Neural crest cell (in vitro differentiated cells): ENCODE data around the gene CDYL. TPM values are rescaled to one million over a fixed set of nuclear protein-coding genes. Genes with fewer than 3 reads are reported as not detected.

Source experiments
- DNase-seq: peaks from one replicate; pipeline ENCODE4 v3.0.0; 2021; ENCODE audit warnings: low read depth, mixed read lengths, low spot score
- H3K27ac Mint-ChIP-seq: one replicate; pipeline ENCODE4 v1.8.0; 2021; ENCODE audit warnings: mild to moderate bottlenecking, mixed read lengths; ENCODE audit not compliant: unreplicated experiment
- H3K27me3 Mint-ChIP-seq: 2 replicates; pipeline ENCODE4 v1.8.0; 2021; ENCODE audit warnings: low read depth, mild to moderate bottlenecking, mixed read lengths
- H3K36me3 Mint-ChIP-seq: 2 replicates; pipeline ENCODE4 v1.8.0; 2021; ENCODE audit warnings: low read depth, mild to moderate bottlenecking, mixed read lengths
- H3K4me1 Mint-ChIP-seq: 2 replicates; pipeline ENCODE4 v1.8.0; 2021; ENCODE audit warnings: mixed read lengths
- H3K4me3 Mint-ChIP-seq: one replicate; pipeline ENCODE4 v1.8.0; 2021; ENCODE audit warnings: mild to moderate bottlenecking, mixed read lengths
- H3K9me3 Mint-ChIP-seq: 2 replicates; pipeline ENCODE4 v1.8.0; 2021; ENCODE audit warnings: mixed read lengths
- CTCF ChIP-seq: fragments of 200-600 bp; sonication (generic); conservative IDR thresholded peaks from 2 replicates; pipeline ENCODE4 v1.5.0; 2021; ENCODE audit warnings: antibody characterized with exemption, mild to moderate bottlenecking
- total RNA-seq: library from RNA; stranded (reverse); gene quantifications from 2 replicates; pipeline ENCODE4 v1.2.1, GENCODE V29; 2021

CDYL gene
- total RNA-seq, 1 donor from 2014 or later: 54.2 TPM

GRCh38 chr6:4786996-4787395 is 10.8 kb downstream of the CDYL start:
- Mint-ChIP-seq H3K27ac (no peak overlapping the region), H3K9me3 (peaks cover 10% of the 10 kb centered on the region), H3K27me3 (no peaks in the 10 kb centered on the region), H3K36me3 (peaks cover 22% of the 10 kb centered on the region), H3K4me3 (no peak overlapping the region), H3K4me1 (peaks cover 34% of the 10 kb centered on the region)
- no peak for TF ChIP-seq CTCF
- DNase-seq: no peak

- no peak for DNase-seq
- no peak overlapping the region for H3K27ac Mint-ChIP-seq
- H3K9me3 Mint-ChIP-seq: peaks cover 10% of the 10 kb centered on the region
- H3K27me3 Mint-ChIP-seq: no peaks in the 10 kb centered on the region
- peaks cover 16% of the 10 kb centered on the region for H3K36me3 Mint-ChIP-seq
- H3K4me1 Mint-ChIP-seq: peaks cover 34% of the 10 kb centered on the region
- TF ChIP-seq CTCF: no peak
- no peak overlapping the region for H3K4me3 Mint-ChIP-seq
Measured at GRCh38 chr6:4788482-4788881, 12.3 kb downstream of the CDYL start.

GRCh38 chr6:4788953-4789584 is 12.9 kb downstream of the CDYL start:
- Mint-ChIP-seq H3K36me3 (peaks cover 10% of the 10 kb centered on the region), H3K27ac (no peak overlapping the region), H3K27me3 (no peaks in the 10 kb centered on the region), H3K4me1 (peaks cover 34% of the 10 kb centered on the region), H3K4me3 (no peak overlapping the region), H3K9me3 (peaks cover 4% of the 10 kb centered on the region)
- no peak for TF ChIP-seq CTCF
- no peak for DNase-seq

GRCh38 chr6:4790158-4790899 is 14.1 kb downstream of the CDYL start:
- H3K4me3 Mint-ChIP-seq: no peak overlapping the region
- H3K27ac Mint-ChIP-seq: no peak overlapping the region
- peaks cover 4% of the 10 kb centered on the region for H3K36me3 Mint-ChIP-seq
- H3K27me3 Mint-ChIP-seq: no peaks in the 10 kb centered on the region
- no peak for DNase-seq
- no peaks in the 10 kb centered on the region for H3K9me3 Mint-ChIP-seq
- peak; percentile 44 for TF ChIP-seq CTCF
- H3K4me1 Mint-ChIP-seq: peaks cover 34% of the 10 kb centered on the region

- DNase-seq: no peak
- Mint-ChIP-seq H3K36me3 (peaks cover 5% of the 10 kb centered on the region), H3K27me3 (no peaks in the 10 kb centered on the region), H3K4me1 (peaks cover 31% of the 10 kb centered on the region), H3K4me3 (no peak overlapping the region), H3K9me3 (peaks cover 2% of the 10 kb centered on the region), H3K27ac (no peak overlapping the region)
- no peak for TF ChIP-seq CTCF
Measured at GRCh38 chr6:4794140-4794707, 18.0 kb downstream of the CDYL start.
